ENCODE results near the gene ABL1.

Gene ABL1

DNA sequence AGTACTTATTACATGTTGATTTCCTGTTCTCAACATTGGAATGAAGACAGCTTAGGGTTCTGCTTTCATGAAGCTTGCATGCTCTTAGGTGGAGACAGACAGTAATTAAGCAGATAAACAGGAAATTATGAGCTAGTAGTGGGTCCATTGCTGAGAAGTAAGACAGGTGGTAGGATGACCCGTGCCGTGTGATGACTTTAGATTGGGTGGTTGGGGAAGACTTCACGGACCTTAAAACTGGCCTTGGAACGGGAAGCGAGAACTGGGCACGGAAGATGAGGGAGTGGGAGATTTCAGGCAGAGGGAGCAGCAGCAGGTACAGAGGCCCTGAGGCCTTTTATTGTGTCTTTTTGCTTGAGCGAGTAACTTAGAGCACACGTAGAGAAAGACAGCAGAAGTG is 27.2 kb downstream of the ABL1 start:
- Histone ChIP-seq H3K4me3 (ENCODE audit: low read length) (no peak overlapping the region), H3K9me3 (ENCODE audit: control insufficient read depth, insufficient read depth, low read length) (no peaks in the 10 kb centered on the region), H3K4me2 (ENCODE audit: low read length) (no peak overlapping the region), H4K20me1 (ENCODE audit: control insufficient read depth, insufficient read depth, low read depth, low read length) (peaks cover 1% of the 10 kb centered on the region; the same call in 1 of the 2 replicates), H3K9me2 (replicated peaks; ENCODE audit: control insufficient read depth, low read length) (no peaks in the 10 kb centered on the region), H3K36me3 (ENCODE audit: control insufficient read depth, low read length) (peaks cover 14% of the 10 kb centered on the region), H3K79me2 (ENCODE audit: control insufficient read depth, low read length) (no peaks in the 10 kb centered on the region), H3K4me1 (ENCODE audit: control insufficient read depth, low read length) (no peaks in the 10 kb centered on the region), H3F3A (ENCODE audit: control insufficient read depth, insufficient read depth) (no peaks in the 10 kb centered on the region), H3K27ac (ENCODE audit: low read depth, low read length) (no peak overlapping the region), H3K27me3 (ENCODE audit: control insufficient read depth, low read length) (no peaks in the 10 kb centered on the region)
- TF ChIP-seq EZH2phosphoT487 (IDR thresholded peaks at IDR 0.05; ENCODE audit: borderline replicate concordance, low read length) (no peak), CTCF (IDR thresholded peaks at IDR 0.05; ENCODE audit: low read depth, low read length, poor library complexity, severe bottlenecking) (no peak)

- Histone ChIP-seq H3K9me3 (ENCODE audit: control insufficient read depth, insufficient read depth, low read length) (no peaks in the 10 kb centered on the region), H3K9me2 (replicated peaks; ENCODE audit: control insufficient read depth, low read length) (no peaks in the 10 kb centered on the region), H3K27me3 (ENCODE audit: control insufficient read depth, low read length) (no peaks in the 10 kb centered on the region), H3K4me1 (ENCODE audit: control insufficient read depth, low read length) (no peaks in the 10 kb centered on the region), H3K79me2 (ENCODE audit: control insufficient read depth, low read length) (no peaks in the 10 kb centered on the region), H3K4me3 (ENCODE audit: low read length) (no peak overlapping the region), H3K4me2 (ENCODE audit: low read length) (no peak overlapping the region), H3K36me3 (ENCODE audit: control insufficient read depth, low read length) (peaks cover 12% of the 10 kb centered on the region), H3K27ac (ENCODE audit: low read depth, low read length) (no peak overlapping the region), H4K20me1 (ENCODE audit: control insufficient read depth, insufficient read depth, low read depth, low read length) (peaks cover 5% of the 10 kb centered on the region; the same call in 1 of the 2 replicates), H3F3A (ENCODE audit: control insufficient read depth, insufficient read depth) (no peaks in the 10 kb centered on the region)
- TF ChIP-seq CTCF (IDR thresholded peaks at IDR 0.05; ENCODE audit: low read depth, low read length, poor library complexity, severe bottlenecking) (no peak), EZH2phosphoT487 (IDR thresholded peaks at IDR 0.05; ENCODE audit: borderline replicate concordance, low read length) (no peak)
These were observed 27.7 kb downstream of the ABL1 start for GRCh38 chr9:130862747-130863146.

DNA sequence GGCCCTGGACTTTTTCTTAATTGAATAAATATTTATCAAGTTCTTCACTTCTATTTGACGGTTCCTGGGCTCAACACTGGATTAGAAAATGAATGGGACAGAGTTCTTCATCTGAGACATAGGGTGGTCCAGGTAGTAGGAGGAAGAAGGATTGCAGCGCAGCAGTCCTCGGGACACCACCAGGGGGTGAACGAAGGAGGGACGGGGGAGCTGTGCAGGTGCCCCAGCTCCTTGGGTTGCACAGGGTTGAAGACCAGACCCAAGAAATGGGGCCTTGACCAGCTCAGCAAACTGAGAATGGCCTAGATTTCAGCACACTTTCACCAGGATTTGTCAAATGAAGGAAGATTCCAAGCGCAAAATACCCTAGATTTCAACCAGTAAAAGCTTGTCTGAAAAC is 29.5 kb downstream of the ABL1 start:
- H3K4me1 ChIP-seq (ENCODE audit: control insufficient read depth, low read length), result no peaks in the 10 kb centered on the region
- H4K20me1 ChIP-seq (ENCODE audit: control insufficient read depth, insufficient read depth, low read depth, low read length), result peaks cover 5% of the 10 kb centered on the region; the same call in 1 of the 2 replicates
- H3F3A ChIP-seq (ENCODE audit: control insufficient read depth, insufficient read depth), result 0 out of 2 replicates have a peak, but pooled peaks cover 1% of the 10 kb centered on the region
- H3K27ac ChIP-seq (ENCODE audit: low read depth, low read length), result no peak overlapping the region
- H3K4me3 ChIP-seq (ENCODE audit: low read length), result no peak overlapping the region
- H3K4me2 ChIP-seq (ENCODE audit: low read length), result no peak overlapping the region
- no peaks in the 10 kb centered on the region for H3K27me3 ChIP-seq (ENCODE audit: control insufficient read depth, low read length)
- TF ChIP-seq EZH2phosphoT487 (IDR thresholded peaks at IDR 0.05; ENCODE audit: borderline replicate concordance, low read length) (no peak), CTCF (IDR thresholded peaks at IDR 0.05; ENCODE audit: low read depth, low read length, poor library complexity, severe bottlenecking) (no peak)
- H3K36me3 ChIP-seq (ENCODE audit: control insufficient read depth, low read length), result peaks cover 10% of the 10 kb centered on the region
- no peaks in the 10 kb centered on the region for H3K9me3 ChIP-seq (ENCODE audit: control insufficient read depth, insufficient read depth, low read length)
- H3K79me2 ChIP-seq (ENCODE audit: control insufficient read depth, low read length), result no peaks in the 10 kb centered on the region
- H3K9me2 ChIP-seq (replicated peaks; ENCODE audit: control insufficient read depth, low read length), result no peaks in the 10 kb centered on the region
